ENCODE data around the gene EPHB1.

- no peak for TF ChIP-seq POLR2AphosphoS5 (IDR thresholded peaks at IDR 0.05; ENCODE audit: insufficient read depth, low read depth, low read length)
- no peak for TF ChIP-seq CTCF (IDR thresholded peaks at IDR 0.05; ENCODE audit: extremely low read depth in 1 of 2, insufficient read depth in 1 of 2, low read depth in 1 of 2, low read length in 2 of 2)
Observed at GRCh38 chr3:134810052-134810435, 15.0 kb downstream of the EPHB1 start.
